GM12874 (cell line): ENCODE measurements around the gene FNDC1.

ENCODE experiments used
- TF ChIP-seq, protein P1 (sequence below): IDR thresholded peaks from 2 replicates; pipeline ENCODE4 v1.5.1; 2011; ENCODE audit warnings: low read depth, mild to moderate bottlenecking, control low read depth, low read length, moderate library complexity; ENCODE audit not compliant: insufficient read depth

The FNDC1 gene

DNA sequence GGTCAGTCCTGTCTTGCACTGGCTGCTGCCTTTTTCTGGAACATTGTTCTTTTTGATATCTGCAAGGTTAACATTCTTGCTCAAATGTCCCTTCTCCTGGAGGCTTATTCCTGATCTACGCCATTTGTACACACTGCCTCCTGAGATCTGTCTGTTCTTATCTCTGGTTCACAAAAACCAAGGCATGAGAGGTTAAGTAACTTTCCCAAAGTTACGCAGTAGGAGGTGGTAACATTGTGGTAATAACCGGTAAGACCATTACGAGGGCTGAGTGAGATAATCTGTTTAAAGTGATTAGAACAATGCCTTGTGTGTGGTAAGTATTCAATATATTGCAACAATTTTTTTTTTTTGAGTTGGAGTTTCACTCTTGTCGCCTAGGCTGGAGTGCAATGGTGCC lies 132.1 kb downstream of the FNDC1 start:
- TF ChIP-seq, protein P1, sequence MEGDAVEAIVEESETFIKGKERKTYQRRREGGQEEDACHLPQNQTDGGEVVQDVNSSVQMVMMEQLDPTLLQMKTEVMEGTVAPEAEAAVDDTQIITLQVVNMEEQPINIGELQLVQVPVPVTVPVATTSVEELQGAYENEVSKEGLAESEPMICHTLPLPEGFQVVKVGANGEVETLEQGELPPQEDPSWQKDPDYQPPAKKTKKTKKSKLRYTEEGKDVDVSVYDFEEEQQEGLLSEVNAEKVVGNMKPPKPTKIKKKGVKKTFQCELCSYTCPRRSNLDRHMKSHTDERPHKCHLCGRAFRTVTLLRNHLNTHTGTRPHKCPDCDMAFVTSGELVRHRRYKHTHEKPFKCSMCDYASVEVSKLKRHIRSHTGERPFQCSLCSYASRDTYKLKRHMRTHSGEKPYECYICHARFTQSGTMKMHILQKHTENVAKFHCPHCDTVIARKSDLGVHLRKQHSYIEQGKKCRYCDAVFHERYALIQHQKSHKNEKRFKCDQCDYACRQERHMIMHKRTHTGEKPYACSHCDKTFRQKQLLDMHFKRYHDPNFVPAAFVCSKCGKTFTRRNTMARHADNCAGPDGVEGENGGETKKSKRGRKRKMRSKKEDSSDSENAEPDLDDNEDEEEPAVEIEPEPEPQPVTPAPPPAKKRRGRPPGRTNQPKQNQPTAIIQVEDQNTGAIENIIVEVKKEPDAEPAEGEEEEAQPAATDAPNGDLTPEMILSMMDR: no peak

DNA sequence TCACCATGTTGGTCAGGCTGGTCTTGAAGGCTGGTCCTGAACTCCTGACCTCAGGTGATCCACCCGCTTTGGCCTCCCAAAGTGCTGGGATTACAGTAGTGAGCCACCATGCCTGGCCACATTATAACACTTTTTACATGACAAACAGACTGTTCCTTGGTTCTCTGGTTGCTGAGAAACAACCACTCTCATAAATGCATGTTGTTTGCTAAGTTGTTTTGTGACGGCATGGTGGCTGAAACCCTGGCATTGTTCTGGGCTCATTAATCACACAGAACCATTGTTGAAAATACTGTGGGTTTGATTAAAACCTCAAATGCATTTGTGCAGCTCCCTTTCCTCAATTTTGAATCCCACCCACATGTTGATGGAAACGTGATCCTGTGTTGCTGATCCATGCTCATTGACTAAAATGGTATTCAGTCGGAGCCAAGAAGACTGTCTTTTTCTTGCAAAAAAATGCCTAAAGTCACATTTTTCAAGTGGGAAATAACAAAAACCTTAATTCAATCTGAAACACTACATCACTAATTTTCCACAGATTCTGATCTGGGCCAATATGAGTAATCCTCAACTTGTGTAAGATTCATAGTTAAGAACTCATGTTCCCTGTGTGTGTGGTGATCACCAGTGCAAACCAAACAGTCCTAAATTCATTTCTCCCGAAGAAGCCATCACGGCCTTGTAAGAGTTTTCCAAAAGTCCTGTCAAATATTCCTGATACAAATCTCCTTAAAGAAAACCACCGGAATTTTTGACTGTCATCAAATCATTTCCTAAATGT lies 132.8 kb downstream of the FNDC1 start:
- TF ChIP-seq, protein P1: no peak

DNA sequence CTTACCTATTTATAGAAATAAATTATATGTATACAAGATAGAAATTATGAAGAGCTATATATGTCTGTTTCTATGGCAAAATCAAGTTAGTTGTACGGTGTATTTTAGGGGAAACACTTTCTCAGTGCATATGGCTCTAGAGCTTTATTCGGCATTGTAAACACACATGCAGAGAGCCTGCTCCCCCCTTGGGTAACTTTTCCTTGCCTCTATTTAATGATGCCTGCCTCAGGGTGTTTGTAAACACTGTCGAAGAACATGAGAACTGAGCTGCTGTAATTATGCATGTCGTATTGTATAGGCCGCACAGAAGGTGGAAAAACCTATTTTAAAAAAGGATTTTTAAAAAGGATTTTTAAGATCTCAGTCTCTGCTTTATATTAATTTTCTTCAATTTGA lies 133.4 kb downstream of the FNDC1 start:
- TF ChIP-seq, protein P1: no peak

DNA sequence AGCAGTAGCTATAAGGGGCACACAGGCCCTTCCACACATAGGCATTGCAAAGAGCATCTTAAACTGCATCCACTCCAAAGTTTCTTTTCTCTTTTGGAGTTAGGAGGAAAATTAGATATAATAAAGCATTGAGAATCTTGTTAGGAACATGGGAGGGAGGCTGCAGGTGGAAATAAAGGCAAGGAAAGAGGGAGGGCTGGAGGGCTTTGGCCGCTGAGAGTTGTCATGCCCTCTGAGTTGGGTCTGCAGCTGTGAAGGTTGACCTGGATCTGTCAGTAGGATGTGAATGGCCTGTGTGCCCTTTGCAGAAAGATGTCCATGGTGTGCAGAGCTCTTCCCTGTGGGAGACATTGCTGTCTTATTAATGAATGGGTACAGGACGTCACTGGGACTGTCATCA lies 134.0 kb downstream of the FNDC1 start:
- TF ChIP-seq, protein P1: no peak

DNA sequence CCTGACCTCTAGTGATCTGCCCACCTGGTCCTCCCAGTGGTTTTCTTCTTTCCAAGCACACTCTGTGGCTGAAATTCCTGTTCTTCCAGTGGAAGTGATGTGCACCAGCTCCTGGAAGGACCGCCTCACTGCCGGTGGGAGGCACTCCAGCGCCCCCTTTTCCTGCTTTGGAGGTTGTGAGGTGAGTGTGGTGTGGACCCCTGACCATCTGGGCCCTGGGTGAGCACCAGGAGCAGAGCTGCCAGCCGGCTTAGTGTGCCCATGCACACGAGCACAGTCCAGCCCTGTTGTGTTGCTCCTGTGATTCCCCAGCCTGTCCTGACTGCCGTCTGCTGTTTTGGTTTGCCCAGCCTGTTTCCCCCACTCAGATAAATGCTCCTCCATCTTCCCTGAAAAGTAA lies 134.6 kb downstream of the FNDC1 start:
- TF ChIP-seq, protein P1: no peak

DNA sequence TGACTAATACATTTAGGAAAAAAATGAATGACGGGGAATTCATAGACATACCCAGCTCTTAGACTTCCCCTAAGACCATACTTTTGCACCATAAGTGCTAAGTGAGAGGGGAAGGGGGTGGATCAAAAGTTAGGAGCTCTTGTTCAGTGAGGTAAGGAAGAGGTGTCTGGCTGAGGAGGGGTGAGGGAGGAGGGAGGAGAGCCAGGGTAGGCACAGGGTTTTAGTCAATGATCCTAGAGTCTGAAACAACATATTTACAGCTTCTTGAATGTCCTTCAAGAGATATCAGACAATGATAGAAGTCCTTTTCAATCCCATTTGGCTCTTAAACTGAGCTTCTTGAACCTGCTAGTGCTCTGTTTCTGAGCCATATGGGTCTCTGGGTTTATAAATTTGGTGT lies 135.4 kb downstream of the FNDC1 start:
- TF ChIP-seq, protein P1: no peak

DNA sequence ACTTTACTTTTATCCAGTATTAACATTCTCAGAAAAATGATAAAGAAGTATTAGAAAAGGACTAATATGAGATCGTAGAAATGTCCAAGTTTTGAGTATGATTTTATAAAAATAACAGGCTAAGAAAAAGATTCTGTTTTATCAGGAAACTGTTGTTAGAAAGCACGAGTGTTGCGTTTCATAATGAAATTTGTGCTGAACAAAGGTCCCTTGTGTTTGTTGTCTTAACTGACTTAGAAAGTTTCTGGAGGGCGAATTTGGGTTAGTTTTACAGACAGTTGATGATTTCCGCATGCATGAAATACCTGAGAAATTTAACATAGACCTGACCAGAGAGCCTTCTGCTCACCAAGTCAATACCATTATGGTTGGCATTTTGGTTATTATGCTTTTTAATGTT lies 136.0 kb downstream of the FNDC1 start:
- TF ChIP-seq, protein P1: no peak
